Hematopoietic multipotent progenitor cell (in vitro differentiated cells): Measurements from ENCODE around the gene KLHDC8A. TPM values are rescaled to one million over a fixed set of nuclear protein-coding genes. Genes with fewer than 3 reads are reported as not detected.
"Not testable (repeated sequence)": the region's sequence is repeated elsewhere in the genome, so short reads cannot be mapped to it uniquely, and the experiment has no call there.

ENCODE experiments used
- DNase-seq, 3 donors: peaks; one replicate each; pipeline ENCODE4 v3.0.0-alpha.2; 2011 to 2015; ENCODE audit warnings: low read depth in 2 of 3, low spot score in 2 of 3
- total RNA-seq: library from RNA; depleted of rRNA; stranded (reverse); fragments of >200 nt; gene quantifications from one replicate; pipeline ENCODE4 v1.2.3, GENCODE V29; 2012

Gene KLHDC8A, protein sequence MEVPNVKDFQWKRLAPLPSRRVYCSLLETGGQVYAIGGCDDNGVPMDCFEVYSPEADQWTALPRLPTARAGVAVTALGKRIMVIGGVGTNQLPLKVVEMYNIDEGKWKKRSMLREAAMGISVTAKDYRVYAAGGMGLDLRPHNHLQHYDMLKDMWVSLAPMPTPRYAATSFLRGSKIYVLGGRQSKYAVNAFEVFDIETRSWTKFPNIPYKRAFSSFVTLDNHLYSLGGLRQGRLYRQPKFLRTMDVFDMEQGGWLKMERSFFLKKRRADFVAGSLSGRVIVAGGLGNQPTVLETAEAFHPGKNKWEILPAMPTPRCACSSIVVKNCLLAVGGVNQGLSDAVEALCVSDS
- under 0.01 TPM for total RNA-seq

DNA sequence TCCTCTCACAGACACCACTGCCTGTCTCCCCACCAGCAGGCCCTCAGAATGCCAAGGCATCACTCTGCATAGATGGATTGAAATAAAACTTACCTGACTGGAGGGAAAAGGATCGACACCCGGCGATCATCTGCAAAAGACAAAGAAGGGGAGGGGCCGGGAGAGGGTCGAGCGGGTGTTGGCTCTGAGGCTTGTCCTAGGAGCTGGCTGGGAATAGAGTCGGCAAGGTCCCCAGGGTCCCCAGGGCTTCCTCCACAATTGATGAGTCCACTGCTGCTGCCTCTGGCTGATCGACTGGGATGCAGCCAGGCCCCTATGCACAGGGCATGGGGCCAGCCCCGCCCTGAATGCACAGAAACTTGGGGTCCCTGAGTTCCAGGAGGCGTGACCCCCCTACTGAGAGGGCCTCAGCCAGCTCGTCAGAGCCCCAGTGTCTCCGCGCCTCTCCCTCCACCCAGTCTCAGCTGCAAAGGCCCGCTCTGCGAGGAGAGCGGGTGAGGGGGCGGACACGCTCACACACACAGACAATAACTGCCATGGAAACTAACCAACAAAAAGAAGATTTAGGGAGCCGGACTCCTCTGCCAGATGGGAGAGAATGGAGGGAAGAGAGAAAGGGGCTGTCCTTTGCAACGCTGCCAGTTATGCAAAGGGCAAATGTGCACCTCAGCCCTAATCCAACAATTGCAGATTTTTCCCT lies at the start of gene KLHDC8A:
Gene KLHDC8A, minus strand, starts transcription at position 483 of the 700 bp plus-strand sequence. CDS start 13,318 bp downstream, outside the sequence.
- DNase-seq, result no peak

DNA sequence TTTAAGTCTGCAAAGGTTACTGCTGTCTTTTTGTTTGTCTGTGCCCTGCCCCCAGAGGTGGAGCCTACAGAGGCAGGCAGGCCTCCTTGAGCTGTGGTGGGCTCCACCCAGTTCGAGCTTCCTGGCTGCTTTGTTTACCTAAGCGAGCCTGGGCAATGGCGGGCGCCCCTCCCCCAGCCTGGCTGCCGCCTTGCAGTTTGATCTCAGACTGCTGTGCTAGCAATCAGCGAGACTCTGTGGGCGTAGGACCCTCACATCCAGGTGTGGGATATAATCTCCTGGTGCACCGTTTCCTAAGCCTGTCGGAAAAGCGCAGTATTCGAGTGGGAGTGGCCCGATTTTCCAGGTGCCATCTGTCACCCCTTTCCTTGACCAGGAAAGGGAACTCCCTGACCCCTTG lies 49.5 kb upstream of the KLHDC8A start:
- DNase-seq, result not testable (repeated sequence)

DNA sequence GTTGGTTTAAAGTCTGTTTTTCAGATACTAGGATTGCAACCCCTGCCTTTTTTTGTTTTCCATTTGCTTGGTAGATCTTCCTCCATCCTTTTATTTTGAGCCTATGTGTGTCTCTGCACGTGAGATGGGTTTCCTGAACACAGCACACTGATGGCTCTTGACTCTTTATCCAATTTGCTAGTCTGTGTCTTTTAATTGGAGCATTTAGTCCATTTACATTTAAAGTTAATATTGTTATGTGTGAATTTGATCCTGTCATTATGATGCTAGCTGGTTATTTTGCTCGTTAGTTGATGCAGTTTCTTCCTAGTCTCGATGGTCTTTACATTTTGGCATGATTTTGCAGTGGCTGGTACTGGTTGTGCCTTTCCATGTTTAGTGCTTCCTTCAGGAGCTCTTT lies 47.8 kb upstream of the KLHDC8A start:
- not testable (repeated sequence) for DNase-seq

DNA sequence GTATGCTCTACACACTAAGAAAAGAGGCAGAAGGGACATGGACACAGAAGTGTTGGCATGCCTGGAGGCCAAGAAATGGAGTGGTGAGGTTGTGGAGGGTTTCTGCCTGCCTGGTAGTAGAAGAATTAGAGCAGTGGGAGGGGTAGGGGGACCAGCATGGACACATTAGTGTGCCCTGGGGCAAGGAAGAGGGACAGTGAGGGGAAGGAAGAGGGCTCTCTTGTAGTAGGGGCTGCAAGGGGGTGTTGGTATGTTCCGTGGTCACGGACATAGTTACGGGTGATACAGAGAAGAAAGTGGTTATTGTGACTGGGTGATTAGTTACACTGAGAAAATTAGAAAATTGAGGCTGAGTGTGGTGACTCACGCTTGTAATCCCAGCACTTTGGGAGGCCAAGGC lies 41.9 kb upstream of the KLHDC8A start:
- DNase-seq, result no peak

DNA sequence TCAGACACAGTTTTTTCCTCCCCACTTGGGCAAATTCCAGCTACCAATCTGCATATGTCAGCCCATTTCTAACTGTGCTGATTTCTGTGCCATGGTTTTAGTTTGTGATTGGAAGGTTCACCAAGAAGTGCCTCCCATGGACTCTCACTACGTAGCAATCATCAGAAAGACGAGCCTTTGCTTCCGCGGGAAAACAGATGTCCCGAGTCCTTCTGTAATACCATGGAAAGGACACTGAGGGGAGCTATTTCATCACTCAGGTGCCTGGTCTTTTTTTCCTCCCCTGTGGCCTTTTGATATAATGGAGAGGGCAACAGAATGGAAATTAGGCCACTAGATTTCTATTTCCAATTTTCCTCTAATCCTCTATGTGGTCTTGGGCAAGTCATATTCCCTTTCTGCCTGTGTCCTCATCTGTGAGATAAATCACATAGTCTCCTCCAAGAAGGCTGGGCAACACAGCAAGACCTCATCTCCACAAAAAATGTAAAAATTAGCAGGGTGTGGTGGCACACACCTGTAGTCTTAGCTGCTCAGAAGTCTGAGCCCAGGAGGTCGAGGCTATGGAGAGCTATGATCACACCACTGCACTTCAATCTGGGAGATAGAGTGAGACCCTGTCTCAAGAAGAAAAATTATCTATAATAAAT lies 40.4 kb upstream of the KLHDC8A start:
- peak; percentile 6 to 71 (median 35) for DNase-seq

DNA sequence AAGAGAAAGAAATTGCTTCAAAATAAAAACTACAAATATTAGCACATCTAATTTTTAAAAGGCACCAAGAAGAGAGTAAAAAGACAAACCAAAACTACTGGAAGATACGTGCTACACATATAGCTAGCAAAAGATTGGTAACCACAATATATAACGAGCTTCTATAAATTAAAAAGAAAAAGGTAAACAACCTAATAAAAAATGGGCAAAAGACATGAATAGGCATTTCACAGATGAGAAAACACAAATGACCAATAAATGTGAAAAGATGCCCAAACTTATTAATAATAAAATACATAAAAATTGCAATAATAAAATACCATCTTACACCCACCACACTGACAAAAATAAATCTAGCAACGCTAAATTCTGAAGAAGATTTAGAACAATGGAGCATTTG lies 38.9 kb upstream of the KLHDC8A start:
- no peak for DNase-seq

DNA sequence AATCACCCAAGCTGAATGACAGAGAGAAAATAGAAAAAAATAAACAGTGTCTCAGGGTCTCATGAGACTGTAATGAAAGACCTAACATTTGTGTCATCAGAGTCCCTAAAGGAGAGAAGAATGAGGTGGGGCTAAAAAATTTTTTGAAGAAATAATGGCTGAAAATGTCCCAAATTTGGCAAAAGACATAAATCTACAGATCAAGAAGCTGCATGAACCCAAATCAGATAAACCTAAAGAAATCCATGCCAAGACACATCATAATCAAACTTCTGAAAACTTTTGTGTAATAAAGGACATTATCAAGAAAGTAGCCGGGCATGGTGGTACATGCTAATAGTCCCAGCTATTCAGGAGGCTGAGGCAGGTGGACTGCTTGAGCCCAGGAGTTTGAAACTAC lies 35.9 kb upstream of the KLHDC8A start:
- no peak for DNase-seq

DNA sequence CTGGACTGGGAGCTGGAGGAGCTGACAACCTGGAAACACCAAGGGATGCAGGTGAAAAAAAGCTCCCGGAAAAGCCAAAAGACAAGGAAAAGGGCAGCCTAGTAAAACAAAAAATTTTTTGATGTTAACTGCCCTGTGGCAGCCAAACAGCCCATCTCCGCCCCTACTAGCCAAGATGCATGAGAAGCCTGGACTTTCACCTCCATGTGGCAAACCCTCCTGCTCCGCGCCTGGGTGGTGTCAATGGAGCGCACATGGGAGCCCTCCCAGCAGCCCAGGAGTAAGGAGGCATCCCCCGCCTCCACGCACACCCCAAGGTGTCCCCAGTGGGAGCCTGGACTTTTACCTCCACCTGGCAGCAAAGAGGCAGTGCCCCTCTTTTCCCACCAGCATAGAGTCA lies 34.7 kb upstream of the KLHDC8A start:
- no peak for DNase-seq

DNA sequence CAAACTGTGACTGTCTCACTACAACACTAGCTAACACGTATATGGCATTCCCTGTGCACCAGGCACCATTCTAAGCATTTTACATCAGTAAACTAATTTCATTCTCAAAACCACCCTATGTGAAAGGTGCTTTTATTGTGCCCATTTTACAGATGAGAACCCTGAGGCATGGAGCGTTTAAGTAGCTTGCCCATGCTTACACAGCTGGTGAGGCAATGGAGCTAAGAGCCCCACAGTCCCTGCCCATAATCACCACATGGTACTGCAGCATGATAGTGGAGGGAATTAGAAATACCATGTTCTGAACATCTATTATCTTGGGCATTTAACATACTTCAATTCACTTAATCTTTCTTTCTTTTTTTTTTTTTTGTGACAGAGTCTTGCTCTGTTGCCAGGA lies 31.1 kb upstream of the KLHDC8A start:
- no peak for DNase-seq

DNA sequence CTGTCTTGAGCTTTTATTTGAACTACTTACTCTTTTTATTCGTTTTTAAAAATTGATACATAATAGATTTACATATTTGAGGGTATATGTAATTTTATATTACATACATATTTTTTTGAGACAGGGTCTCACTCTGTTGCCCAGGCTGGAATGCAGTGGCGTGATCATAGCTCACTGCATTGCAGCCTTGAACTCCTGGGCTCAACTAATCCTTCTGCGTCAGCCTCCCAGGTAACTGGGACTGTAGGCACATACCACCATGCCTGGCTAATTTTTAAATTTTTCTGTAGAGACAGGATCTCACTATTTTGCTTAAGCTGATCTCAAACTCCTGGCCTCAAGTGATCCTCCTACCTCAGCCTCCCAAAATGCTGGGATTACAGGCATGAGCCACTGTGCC lies 26.3 kb upstream of the KLHDC8A start:
- not testable (repeated sequence) for DNase-seq

DNA sequence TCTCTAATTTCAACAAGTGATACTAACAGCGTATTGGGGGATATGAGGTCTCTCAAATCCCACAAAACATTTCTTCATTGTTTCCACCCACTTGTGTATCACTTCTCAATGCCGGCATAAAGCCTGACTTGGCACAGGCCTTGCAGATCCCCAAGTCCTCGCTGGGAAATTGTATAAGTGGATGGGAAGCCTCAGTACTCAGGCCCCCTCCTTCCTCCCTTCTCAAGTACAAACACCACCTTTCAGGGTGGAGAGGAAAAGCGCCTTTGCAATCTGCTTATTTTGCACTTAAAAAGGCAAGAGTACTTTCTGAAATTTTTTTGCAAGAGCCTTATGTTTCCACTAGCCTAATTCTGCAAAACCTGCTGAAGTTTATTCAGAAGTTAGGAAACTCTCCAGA lies 25.8 kb upstream of the KLHDC8A start:
- no peak for DNase-seq

DNA sequence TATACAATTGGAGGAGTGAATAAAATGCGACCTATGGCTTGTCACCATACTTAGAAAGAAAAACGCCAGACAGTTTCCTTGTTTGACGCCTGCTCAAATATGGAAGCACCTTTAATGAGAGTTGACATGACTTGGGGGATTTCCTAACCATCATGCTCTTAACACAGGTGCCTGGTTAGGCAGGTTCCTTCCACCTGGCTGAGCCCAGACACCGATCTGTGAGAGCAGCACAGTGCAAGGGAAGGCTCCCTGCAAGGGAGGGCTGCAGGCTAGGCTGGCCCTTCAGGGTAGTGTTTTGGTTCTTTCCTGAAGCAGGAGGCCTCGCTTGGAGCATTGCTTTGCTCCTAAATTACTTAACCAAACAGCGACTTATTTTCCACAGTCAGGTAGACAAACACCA lies 24.6 kb upstream of the KLHDC8A start:
- no peak for DNase-seq

DNA sequence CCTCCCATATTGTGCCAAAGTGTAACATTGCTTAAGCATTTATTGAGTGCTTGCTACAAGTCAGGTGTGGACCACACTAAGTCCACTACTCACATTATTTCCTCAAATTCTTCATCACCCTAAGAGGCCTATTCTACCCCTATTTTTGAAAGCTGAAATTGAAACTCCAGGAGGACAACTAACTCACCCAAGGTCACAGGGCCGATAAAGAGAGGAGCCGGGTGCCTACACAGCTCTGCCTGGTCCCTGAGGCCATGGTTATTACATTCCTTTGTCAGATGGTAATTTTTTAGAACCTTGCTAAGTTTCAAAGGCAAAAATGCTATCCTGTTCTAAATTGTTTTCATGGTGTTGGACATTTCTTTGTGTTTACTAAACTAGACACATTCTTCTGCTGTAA lies 24.2 kb upstream of the KLHDC8A start:
- no peak for DNase-seq

DNA sequence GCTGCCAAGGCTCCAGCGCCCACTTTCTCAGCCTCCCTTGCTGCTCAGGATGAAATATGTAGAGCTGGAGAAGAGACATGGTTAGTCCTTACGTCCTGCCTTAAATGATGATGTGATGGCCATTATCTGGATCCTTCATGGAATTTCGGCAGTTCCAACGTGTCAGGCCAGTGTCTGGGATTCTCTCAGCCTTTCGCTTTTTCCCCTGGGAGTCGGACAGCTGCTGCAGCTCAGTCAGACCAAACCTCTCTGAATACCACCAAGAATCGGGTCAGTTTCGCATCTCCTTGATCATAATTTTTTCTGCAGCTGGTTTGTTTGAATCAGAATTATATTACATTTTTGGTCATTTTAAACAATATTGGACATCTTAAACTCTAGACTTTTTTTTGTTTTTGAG lies 22.3 kb upstream of the KLHDC8A start:
- DNase-seq, result no peak

DNA sequence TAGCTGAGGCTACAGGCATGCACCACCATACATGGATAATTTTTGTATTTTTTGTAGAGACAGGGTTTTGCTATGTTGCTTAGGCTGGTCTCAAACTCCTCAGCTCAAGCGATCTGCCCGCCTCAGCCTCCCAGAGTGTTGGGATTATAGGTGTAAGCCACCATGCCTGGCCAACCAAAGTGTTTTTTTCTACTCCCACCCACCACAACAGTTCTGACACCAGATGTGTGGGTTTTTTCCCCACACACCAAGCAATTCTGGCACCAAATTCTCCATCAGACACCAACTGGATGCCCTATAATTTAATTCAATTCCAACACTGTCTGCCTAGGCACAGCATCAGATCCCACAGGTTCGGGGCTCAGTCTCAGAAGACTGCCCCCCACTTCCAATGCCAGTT lies 20.6 kb upstream of the KLHDC8A start:
- DNase-seq, result no peak

DNA sequence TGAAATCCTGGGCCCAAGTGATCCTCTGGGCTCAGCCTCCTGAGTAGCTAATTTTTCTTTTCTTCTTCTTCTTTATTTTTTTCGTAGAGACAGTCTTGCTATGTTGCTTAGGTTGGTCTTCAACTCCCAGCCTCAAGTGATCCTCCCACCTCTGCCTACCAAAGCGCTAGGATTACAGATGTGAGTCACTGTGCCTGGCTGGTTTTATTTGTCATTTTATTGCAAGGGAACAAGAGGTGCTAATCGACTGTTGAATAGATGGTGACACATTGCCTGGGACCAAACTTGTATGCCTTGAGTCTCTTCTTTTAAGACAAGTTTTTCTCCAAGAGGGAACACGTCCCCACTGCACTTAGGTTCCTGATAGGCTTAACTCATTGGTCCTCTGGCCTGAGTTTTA lies 20.0 kb upstream of the KLHDC8A start:
- no peak for DNase-seq

DNA sequence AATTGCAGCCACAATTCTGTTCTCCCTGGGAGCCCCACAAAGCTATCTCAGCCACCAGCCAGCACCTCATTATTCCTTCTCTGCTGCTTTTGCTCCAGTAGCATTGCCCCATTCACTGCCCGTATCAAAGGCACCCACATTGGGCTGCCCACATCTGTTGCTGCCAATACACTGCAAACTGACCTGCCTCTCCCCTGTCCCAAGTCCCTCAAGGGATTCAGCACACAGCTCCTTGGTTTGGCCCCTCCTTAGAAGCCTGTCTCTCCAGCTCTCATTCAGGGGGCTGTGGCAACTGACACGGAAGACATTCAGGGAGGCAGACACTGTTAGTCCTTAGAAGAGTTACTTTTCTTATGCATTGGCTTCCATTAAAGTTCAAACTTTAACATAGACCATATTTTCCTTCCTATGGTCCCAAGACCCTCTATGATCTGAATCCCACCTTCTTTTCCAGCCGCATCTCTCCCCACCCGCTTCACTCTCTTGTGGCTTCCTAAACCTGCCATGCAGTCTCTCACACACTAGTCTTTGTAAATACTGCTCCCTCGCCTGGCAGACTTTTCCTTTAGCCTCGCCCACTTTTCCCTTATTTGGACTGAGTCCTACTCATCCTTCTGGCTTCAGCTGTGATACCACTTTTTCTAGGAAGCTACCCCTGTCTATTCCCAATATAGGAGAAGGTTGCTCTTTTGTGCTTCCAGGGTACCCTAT lies 19.3 kb upstream of the KLHDC8A start:
- no peak for DNase-seq

DNA sequence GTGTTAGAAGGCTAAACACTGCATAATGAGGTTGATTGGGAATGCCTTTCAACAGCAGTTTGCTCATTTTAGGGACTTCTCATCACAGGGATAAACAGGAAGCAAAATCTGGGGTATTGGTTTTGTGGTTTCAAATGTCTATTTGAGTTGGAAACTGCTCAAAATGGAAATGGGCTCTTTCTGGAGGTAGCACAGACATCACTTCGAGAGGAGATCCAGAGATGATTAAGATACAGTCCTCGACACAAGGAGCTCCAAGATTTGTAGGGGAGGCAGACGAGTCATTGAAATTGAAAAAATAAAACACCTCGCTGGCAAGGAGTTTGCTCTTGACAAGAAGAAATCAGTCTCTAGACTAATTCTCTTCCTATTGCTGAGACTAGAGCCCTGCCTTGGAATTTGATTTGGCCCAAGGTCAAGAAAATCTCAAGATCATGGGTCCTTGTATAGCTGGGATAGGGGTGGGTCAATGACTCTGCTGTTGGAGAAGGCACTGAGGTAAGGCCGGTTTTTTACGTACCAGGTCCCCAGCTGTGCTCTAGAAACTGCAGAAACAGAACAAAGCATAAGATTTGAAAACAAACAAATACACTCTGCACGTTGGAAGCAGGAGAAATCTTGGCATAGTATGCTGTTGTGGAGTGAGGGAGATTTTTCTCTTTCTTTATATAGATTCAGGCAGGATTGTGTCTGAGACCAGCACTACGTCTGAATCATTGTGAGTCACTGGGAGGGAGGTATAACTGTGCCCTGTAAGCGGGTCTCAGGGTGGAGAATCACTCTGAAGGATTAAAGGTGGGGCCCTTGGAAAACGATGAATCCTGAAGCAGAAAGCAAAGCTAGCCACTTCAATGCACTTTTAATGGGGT lies 17.7 kb upstream of the KLHDC8A start:
- no peak for DNase-seq

DNA sequence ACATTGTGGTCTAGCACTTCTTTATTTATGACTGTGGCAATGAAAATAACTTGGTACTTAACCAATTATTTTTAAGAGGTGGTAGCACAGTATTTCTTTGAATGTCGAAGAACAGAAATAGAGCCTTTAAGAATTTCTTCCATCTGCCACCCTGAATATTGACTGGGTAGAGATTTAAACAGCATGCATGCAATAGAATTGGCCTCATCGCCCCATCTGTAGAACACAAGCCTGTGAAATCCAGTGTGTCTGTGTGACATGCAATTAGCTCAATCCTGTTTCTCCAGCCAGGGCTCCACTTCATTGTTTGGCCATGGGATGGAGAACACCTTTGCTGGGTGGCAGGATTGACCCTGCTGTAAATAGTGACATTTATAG lies 17.1 kb upstream of the KLHDC8A start:
- no peak for DNase-seq
